Thyroid gland (tissue), 4 donors: Measurements from ENCODE around the gene ADAMTS13. TPM values are rescaled to one million over a fixed set of nuclear protein-coding genes. Genes with fewer than 3 reads are reported as not detected.

Source experiments
- DNase-seq, 2 donors: peaks; one replicate each; pipeline ENCODE4 v3.0.0-alpha.2; 2019
- H3K27ac ChIP-seq, 3 donors: fragments of 200-600 bp; sonication (generic); 1 replicate in 2 of 3; 2 replicates in 1 of 3; pipeline ENCODE4 v1.5.1; 2016 to 2019; ENCODE audit warnings: mild to moderate bottlenecking in 1 of 3, moderate library complexity in 1 of 3
- H3K27me3 ChIP-seq: fragments of 200-600 bp; sonication (generic); one replicate; pipeline ENCODE4 v1.5.1; 2019
- H3K36me3 ChIP-seq, 2 donors: fragments of 200-600 bp; sonication (generic); one replicate each; pipeline ENCODE4 v1.5.1; 2016 to 2019
- H3K4me1 ChIP-seq, 2 donors: fragments of 200-600 bp; sonication (generic); one replicate each; pipeline ENCODE4 v1.5.1; 2017 to 2019
- H3K4me3 ChIP-seq, 3 donors: fragments of 200-600 bp; sonication (generic); replicated peaks in 1 of 3; 1 replicate in 2 of 3; 2 replicates in 1 of 3; pipeline ENCODE4 v1.5.1; 2016; ENCODE audit warnings: mild to moderate bottlenecking in 1 of 3
- H3K9me3 ChIP-seq: fragments of 200-600 bp; sonication (generic); one replicate; pipeline ENCODE4 v1.5.1; 2017
- POLR2A ChIP-seq, 2 donors: fragments of 450-650 bp; IDR thresholded peaks; one replicate each; pipeline ENCODE4 v1.6.1; 2017; ENCODE audit warnings: antibody characterized with exemption in 2 of 2, mild to moderate bottlenecking in 2 of 2, moderate library complexity in 1 of 2
- WGBS, 2 donors: methylation state at CpG; one replicate each; pipeline ENCODE4 v1.1.5; 2017; 5-methylcytosine and 5-hydroxymethylcytosine counted together
- intact Hi-C: fragments of 100-400 bp; cut with DNase I; formaldehyde crosslinking; loops from one replicate; pipeline ENCODE4 v1.15.1; 2023
- total RNA-seq, 4 donors: library from RNA; depleted of rRNA; stranded (reverse); fragments of >200 nt; gene quantifications; one replicate each; pipeline ENCODE4 v1.2.3, GENCODE V29; 2016
- TF ChIP-seq, protein P1 (sequence below), 6 experiments: fragments of 200-600 bp in 3 of 6; fragments of 450-650 bp in 3 of 6; sonication (generic) in 3 of 6; IDR thresholded peaks; one replicate each; pipeline ENCODE4 v1.5.1; 2016 to 2019; ENCODE audit warnings: antibody characterized with exemption in 6 of 6, mild to moderate bottlenecking in 2 of 6, inconsistent platforms in 1 of 6, moderate library complexity in 1 of 6

Gene ADAMTS13
- total RNA-seq, 4 donors from 2014 or later, result 1.5 to 2.8 (median 2.0) TPM

DNA sequence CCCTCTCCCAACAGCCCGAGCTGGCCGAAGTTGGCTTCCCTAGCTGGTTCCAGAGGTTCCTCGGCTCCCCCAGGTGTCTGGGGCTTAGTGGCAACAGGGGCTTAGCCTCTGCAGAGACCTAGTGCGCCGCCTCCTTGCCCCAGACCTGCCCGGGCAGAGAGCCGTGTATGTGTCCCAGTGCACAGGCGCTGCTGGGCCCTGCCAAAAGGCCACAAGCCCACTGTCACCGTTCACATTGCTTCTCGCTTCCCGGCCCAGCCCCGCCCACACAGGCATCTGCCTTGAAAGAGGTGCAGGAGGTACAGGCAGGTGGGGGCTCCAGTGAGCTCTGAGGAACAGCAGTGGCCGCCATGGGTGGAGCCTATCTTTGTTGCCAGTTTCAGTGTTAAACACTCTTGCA is 35.1 kb downstream of the ADAMTS13 start:
- 89 to 91% methylated on average over 6 to 10 of the region's 13 CpGs for WGBS, 2 donors
- intact Hi-C loops, result no loop called here
- Histone ChIP-seq H3K9me3 (no peaks in the 10 kb centered on the region), H3K27me3 (no peaks in the 10 kb centered on the region), H3K4me1 (peaks cover 6 to 15% of the 10 kb centered on the region in 2 donors), H3K27ac (no peak overlapping the region), H3K4me3 (no peak overlapping the region), H3K36me3 (no peaks in the 10 kb centered on the region)
- TF ChIP-seq, protein P1, sequence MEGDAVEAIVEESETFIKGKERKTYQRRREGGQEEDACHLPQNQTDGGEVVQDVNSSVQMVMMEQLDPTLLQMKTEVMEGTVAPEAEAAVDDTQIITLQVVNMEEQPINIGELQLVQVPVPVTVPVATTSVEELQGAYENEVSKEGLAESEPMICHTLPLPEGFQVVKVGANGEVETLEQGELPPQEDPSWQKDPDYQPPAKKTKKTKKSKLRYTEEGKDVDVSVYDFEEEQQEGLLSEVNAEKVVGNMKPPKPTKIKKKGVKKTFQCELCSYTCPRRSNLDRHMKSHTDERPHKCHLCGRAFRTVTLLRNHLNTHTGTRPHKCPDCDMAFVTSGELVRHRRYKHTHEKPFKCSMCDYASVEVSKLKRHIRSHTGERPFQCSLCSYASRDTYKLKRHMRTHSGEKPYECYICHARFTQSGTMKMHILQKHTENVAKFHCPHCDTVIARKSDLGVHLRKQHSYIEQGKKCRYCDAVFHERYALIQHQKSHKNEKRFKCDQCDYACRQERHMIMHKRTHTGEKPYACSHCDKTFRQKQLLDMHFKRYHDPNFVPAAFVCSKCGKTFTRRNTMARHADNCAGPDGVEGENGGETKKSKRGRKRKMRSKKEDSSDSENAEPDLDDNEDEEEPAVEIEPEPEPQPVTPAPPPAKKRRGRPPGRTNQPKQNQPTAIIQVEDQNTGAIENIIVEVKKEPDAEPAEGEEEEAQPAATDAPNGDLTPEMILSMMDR (IDR thresholded peaks at IDR 0.05), result no peak
- TF ChIP-seq POLR2A (IDR thresholded peaks at IDR 0.05), result no peak
- DNase-seq, result no peak

DNA sequence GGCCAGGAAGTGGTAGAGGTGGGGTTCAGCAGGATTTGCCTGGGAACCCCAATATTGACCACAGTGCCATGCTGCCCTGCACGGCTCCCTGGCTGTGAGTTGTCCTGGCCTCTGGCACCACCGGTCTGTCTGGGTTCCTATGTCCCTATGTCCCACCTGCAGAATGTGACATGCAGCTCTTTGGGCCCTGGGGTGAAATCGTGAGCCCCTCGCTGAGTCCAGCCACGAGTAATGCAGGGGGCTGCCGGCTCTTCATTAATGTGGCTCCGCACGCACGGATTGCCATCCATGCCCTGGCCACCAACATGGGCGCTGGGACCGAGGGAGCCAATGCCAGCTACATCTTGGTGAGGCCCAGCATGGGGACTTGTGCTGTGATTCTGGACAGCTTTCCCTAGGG is 35.6 kb downstream of the ADAMTS13 start:
- H3K9me3 ChIP-seq, result no peaks in the 10 kb centered on the region
- WGBS, 2 donors, result 95 to 97% methylated on average over 6 to 11 of the region's 11 CpGs
- no peak overlapping the region for H3K4me3 ChIP-seq
- TF ChIP-seq POLR2A (IDR thresholded peaks at IDR 0.05), result no peak
- TF ChIP-seq, protein P1 (IDR thresholded peaks at IDR 0.05), result no peak
- no peaks in the 10 kb centered on the region for H3K36me3 ChIP-seq
- intact Hi-C loops, result no loop called here
- no peak overlapping the region for H3K27ac ChIP-seq
- no peak for DNase-seq
- H3K27me3 ChIP-seq, result no peaks in the 10 kb centered on the region
- H3K4me1 ChIP-seq, result peaks cover 6 to 15% of the 10 kb centered on the region in 2 donors

DNA sequence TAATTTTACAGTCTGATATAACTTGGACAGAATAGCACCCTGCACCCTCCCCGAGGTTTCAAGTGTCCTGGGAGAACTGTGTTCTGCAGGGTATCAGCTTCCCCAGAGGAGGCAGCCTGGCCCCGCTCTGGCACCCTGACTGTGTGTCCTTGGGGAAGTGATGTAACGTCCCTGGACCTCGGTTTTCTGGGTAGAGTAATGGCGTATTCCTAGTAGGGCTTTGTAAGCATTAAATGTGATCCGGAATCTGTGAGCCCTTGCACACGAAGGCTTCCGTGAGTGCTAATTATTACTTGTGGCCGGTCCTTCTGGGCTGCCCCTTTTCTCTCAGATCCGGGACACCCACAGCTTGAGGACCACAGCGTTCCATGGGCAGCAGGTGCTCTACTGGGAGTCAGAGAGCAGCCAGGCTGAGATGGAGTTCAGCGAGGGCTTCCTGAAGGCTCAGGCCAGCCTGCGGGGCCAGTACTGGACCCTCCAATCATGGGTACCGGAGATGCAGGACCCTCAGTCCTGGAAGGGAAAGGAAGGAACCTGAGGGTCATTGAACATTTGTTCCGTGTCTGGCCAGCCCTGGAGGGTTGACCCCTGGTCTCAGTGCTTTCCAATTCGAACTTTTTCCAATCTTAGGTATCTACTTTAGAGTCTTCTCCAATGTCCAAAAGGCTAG is 36.6 kb downstream of the ADAMTS13 start:
- Histone ChIP-seq H3K4me3 (peak overlapping the region in 1 of 3 donors; percentile 60), H3K9me3 (no peaks in the 10 kb centered on the region), H3K36me3 (no peaks in the 10 kb centered on the region), H3K27ac (peak overlapping the region in 1 of 3 donors; percentile 91), H3K27me3 (no peaks in the 10 kb centered on the region), H3K4me1 (peaks cover 6 to 15% of the 10 kb centered on the region in 2 donors)
- TF ChIP-seq POLR2A (IDR thresholded peaks at IDR 0.05), result no peak
- TF ChIP-seq, protein P1 (IDR thresholded peaks at IDR 0.05), result no peak
- no peak for DNase-seq
- intact Hi-C loops, result no loop called here
- 74 to 80% methylated on average over 10 to 16 of the region's 16 CpGs for WGBS, 2 donors

DNA sequence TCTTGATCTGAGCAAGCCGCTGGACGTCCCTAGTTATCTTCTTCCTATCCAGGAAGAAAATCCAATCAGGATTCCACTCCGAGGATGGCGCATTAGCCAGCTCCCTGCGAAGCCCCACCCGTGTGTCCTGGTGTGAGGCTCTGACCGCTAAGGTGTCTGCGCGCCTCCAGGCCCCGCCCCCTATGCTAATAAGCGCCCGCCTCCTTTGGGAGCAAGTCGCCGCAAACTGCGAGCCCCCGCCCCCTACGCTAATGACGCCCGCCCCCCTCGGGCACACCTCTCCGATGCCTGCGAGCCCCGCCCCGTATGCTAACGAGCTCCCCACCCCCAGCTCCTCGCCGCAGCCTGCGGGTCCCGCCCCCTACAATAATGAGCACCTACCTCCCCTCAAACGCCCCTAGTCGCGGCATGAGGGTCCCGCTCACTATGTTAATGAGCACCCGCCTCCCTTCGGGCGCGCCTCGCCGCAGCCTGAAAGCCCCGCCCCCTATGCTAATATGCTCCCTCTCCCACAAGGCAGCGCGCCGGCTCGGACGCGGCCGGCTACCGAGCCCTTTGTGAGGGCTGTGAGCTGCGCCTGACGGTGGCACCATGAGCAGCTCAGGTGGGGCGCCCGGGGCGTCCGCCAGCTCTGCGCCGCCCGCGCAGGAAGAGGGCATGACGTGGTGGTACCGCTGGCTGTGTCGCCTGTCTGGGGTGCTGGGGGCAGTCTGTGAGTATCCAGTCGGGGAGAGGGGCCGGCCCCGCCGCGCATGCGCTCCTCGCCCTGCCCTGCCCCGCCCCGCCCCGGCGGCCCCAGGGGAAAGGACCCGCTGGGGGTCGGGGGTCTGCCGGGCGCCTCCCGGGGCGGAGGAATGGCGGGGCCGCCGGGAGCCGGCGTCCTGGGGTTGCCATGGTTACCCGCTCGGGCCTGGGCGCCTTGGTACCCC is 37.6 kb downstream of the ADAMTS13 start, which contains the start of gene CACFD1:
TSS of gene CACFD1 (plus strand) at position 503 of the 929 bp plus-strand sequence. CDS start at position 592, 89 bp downstream.
- H3K27me3 ChIP-seq, result no peaks in the 10 kb centered on the region
- peak within 1 kb of the TSS; percentile 91 to 99 (median 91) for H3K27ac ChIP-seq
- DNase-seq, result peak; percentile 98 to 99
- H3K36me3 ChIP-seq, result no peaks in the 10 kb centered on the region
- H3K4me3 ChIP-seq, result peak within 1 kb of the TSS; percentile 47 to 60 (median 58)
- TF ChIP-seq POLR2A (IDR thresholded peaks at IDR 0.05), result peak in 1 of 2 donors; percentile 87
- TF ChIP-seq, protein P1 (IDR thresholded peaks at IDR 0.05), result peak in 1 of 6 experiments; percentile 4
- WGBS, 2 donors, result 0 to 3% methylated on average over 3 to 20 of the region's 86 CpGs
- intact Hi-C loops, result no loop called here
- peaks cover 6 to 15% of the 10 kb centered on the region in 2 donors for H3K4me1 ChIP-seq
- no peaks in the 10 kb centered on the region for H3K9me3 ChIP-seq
